Stimulated activated naive CD8-positive, alpha-beta T cell treated with anti-CD3 and anti-CD28 coated beads, Interleukin-15, Interleukin-2, amounts not matched to agents 100 U/mL and 50 U/mL, for 24 hours (primary cell): ENCODE results near the gene LHFPL4.

Experiments used
- ATAC-seq: fragments of 150-1000 bp; cut with Tn5 transposase; one replicate; pipeline ENCODE4 v1.10.0; 2021
- DNase-seq: peaks from one replicate; pipeline ENCODE4 v3.0.0; 2021

The LHFPL4 gene

DNA sequence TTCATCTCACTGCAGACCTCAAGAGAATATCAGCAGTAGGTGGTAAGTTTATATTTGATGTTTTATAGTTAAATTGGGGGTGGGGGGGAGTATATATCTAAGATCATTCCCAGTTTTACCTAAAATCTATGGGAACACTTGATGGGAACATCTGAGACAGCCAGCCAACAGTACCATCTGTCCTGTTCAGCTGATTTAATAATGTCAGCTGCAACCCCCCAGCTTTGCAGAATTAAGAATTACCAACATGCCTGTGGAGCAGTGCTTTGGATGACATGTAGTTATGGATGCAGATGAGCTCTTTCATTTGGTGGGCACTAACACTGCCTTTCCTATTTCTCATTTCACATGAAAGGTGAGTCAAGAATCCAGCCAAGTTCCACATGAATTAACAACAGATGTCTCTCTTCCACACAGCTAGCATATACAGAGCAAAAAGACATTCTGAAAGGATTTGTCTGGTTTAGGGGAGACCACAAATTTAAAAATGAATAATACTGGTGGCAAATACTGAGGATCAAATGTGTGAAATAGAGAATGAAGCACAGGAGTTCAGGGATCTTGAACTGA lies 80.0 kb downstream of the LHFPL4 start:
- ATAC-seq (no peak), DNase-seq (no peak)

DNA sequence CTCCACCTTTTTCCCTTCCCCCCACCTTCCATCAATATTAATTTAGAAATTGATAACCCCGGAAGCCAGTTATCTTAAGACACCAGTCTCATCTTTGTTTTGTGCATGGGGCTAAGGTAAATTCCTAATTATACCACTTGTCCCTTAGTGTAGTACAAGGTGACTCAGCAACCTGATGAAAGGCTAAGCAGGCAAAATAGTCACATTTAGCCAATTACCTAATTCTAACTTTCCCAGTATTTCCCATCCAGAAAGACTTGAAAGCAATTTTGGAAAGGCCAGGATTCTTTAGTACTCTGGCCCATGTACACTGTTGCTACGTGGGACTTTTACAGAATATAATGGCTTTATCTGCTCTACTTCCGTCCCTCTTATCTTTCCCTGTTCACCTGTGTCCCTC lies 83.6 kb downstream of the LHFPL4 start:
- no peak for ATAC-seq
- DNase-seq, result no peak

DNA sequence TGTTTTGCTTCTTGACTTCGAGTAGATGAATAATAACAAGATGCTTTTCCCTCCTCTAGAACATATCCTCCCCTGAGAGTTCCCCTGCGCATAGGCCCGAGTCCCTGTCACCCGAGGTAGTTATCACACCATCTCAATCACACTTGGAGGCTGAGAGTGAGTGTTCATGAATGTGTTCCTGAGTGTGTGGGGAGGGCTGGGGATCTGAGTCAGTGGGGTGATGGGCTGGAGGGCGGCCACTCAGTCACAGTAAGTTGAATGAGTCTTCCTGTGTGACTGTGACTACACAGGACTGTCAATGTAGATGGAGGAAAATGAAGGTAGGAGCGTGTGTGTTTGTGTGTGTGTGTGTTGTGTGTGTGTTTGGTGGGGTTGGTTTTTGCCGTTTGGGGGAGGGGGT lies 85.2 kb downstream of the LHFPL4 start:
- no peak for DNase-seq
- ATAC-seq, result peak; percentile 61

DNA sequence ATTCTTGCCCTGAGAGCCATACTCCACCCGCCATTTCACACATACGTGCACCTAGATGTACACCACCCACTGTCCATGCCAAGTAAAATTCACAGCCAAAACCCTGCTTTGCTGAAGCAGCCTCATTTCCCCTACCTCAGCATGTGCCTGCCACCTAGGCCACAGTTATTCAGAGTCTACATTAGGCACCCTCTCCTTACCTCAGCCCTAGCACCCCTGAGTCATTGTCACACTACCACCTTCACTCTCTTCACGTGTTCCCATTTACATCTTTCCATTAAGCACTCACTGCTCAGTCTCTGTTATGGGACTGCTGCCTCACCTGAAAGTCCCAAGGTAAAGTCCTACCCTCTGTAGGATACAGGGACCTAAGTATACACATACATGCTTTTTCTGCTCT lies 86.2 kb downstream of the LHFPL4 start:
- DNase-seq (no peak), ATAC-seq (peak; percentile 46)

- no peak for ATAC-seq
- DNase-seq, result no peak
Measured at GRCh38 chr3:9455596-9456131, 98.0 kb downstream of the LHFPL4 start.

DNA sequence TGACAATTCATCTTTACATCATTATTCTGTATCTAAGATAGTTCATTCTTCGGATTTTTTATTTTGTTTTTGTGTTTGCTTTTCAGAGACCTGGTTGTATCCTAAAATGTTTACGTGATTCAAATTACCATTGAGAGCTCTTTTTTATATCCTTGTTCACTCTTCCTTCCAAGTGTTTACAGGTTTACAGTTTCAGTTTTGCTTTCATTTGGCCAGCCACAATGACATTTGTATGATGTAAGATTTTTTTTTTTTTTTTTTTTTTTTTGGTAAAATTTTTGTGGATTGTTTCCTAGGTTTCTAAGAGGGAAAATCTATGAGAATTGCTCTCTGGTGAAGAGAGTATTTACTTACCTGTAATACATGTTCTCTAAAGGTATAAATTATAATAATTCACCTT lies 101.2 kb downstream of the LHFPL4 start:
- DNase-seq (no peak), ATAC-seq (no peak)

DNA sequence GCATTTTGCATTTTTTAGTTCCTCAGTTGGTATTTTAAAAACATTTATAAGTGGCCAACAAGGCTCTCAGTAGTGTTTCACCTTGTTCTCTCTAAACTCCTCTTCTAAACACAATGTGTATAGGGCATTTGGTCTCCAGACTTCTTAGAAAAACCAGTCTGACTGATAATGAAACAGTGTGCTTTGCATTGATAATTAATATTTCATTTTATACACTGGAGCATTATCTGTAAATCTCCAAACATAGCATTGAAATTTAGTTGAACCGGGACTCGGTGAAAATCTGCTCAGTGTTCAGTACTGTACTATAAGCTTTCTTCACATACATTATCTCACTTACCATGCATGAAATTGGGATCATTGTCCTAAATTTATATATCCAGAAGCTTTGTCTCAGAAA lies 102.6 kb downstream of the LHFPL4 start:
- no peak for ATAC-seq
- DNase-seq, result no peak

DNA sequence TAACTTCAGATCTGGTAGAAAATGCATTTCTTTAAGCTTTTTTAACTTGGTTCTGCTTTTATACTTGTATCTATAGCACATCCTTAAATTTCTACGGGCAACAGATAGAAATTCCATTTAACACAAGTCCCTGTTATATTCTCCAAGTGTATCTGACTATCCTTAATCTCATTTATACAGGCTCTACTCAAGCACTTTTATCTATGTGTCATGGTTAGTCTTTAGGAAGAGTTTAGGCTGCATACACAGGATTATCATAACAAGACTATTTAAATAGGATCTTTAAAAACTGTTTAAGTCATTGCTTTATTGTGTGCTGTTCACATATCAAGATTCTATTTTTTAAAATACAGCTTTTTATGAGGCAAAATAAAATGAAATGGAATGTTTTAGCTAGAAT lies 103.5 kb downstream of the LHFPL4 start:
- DNase-seq (no peak), ATAC-seq (no peak)

DNA sequence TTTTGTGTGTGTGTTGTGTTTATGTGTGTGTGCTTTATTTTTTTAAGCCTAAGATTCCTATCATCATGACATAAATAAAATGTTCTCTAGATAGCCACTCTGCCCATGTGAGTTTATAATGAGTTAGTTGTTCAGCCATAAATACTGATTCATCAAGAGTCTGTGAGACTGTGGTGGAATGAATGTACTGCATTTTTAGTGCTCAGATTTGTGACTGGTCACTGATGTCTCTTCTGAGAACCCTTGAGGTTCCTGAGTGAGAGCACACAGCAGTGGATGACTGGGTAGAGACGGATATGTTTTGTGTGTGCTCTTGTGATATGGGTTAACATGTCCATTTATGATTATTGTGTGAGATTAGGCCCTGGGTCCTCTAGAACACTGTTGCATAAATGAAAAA lies 105.0 kb downstream of the LHFPL4 start:
- ATAC-seq (no peak), DNase-seq (no peak)
